GM19035 (cell line): Measurements from ENCODE around the gene AK4.
A peak's percentile ranks its signal among the peaks of the same experiment; 100 is the strongest.
"Not testable (repeated sequence)": the region's sequence is repeated elsewhere in the genome, so short reads cannot be mapped to it uniquely, and the experiment has no call there.

ENCODE experiments used
- ATAC-seq: cut with Tn5 transposase; IDR thresholded peaks from one replicate; pipeline ENCODE4 v1.9.1; 2021; ENCODE audit not compliant: unreplicated experiment

Gene AK4

GRCh38 chr1:65148178-65148547 lies at the start of gene AK4:
Gene AK4 (plus strand): TSS chr1:65148203. CDS start chr1:65148408, 205 bp downstream.
- peak; percentile 19 for ATAC-seq

- ATAC-seq: no peak
These were observed 44.2 kb upstream of the AK4 start for GRCh38 chr1:65103807-65104206.

GRCh38 chr1:65104854-65105534 lies 43.0 kb upstream of the AK4 start:
- no peak for ATAC-seq

GRCh38 chr1:65105596-65105995 lies 42.4 kb upstream of the AK4 start:
- no peak for ATAC-seq

GRCh38 chr1:65108025-65108642 lies 39.9 kb upstream of the AK4 start:
- no peak for ATAC-seq

- ATAC-seq: no peak
These were observed 38.5 kb upstream of the AK4 start for GRCh38 chr1:65109487-65109886.

- no peak for ATAC-seq
These were observed 35.2 kb upstream of the AK4 start for GRCh38 chr1:65112811-65113210.

- no peak for ATAC-seq
These were observed 34.7 kb upstream of the AK4 start for GRCh38 chr1:65113298-65113697.

GRCh38 chr1:65114322-65114721 lies 33.7 kb upstream of the AK4 start:
- ATAC-seq: no peak

- ATAC-seq: no peak
These were observed 28.1 kb upstream of the AK4 start for GRCh38 chr1:65119951-65120350.

- not testable (repeated sequence) for ATAC-seq
These were observed 18.9 kb upstream of the AK4 start for GRCh38 chr1:65129104-65129503.

GRCh38 chr1:65138524-65138923 lies 9.5 kb upstream of the AK4 start:
- no peak for ATAC-seq

- not testable (repeated sequence) for ATAC-seq
These were observed 8.2 kb upstream of the AK4 start for GRCh38 chr1:65139793-65140192.

GRCh38 chr1:65141394-65141793 lies 6.6 kb upstream of the AK4 start:
- ATAC-seq: no peak

- no peak for ATAC-seq
These were observed 6.1 kb upstream of the AK4 start for GRCh38 chr1:65141918-65142317.

- not testable (repeated sequence) for ATAC-seq
These were observed 4.8 kb upstream of the AK4 start for GRCh38 chr1:65143112-65143658.

- ATAC-seq: no peak
These were observed 1.0 kb upstream of the AK4 start for GRCh38 chr1:65146908-65147423.

GRCh38 chr1:65147424-65148177 lies 402 bp upstream of the AK4 start:
- ATAC-seq: peak; percentile 71

- ATAC-seq: peak; percentile 58
These were observed 746 bp downstream of the AK4 start for GRCh38 chr1:65148548-65149350.

- ATAC-seq: no peak
These were observed 1.5 kb downstream of the AK4 start for GRCh38 chr1:65149351-65150107.
